Esophagus squamous epithelium (tissue), 4 donors: Measurements from ENCODE around the gene ACER2.

Experiments used
- CTCF ChIP-seq, 6 experiments: fragments of 450-650 bp in 4 of 6; fragments of 200-600 bp in 2 of 6; sonication (generic) in 2 of 6; IDR thresholded peaks; one replicate each; pipeline ENCODE4 v1.5.1; 2016 to 2019; ENCODE audit warnings: antibody characterized with exemption in 6 of 6, mild to moderate bottlenecking in 4 of 6, moderate library complexity in 4 of 6
- POLR2A ChIP-seq, 4 donors: fragments of 450-650 bp; IDR thresholded peaks; one replicate each; pipeline ENCODE4 v1.6.1; 2017; ENCODE audit warnings: antibody characterized with exemption in 4 of 4, mild to moderate bottlenecking in 4 of 4, moderate library complexity in 3 of 4

DNA sequence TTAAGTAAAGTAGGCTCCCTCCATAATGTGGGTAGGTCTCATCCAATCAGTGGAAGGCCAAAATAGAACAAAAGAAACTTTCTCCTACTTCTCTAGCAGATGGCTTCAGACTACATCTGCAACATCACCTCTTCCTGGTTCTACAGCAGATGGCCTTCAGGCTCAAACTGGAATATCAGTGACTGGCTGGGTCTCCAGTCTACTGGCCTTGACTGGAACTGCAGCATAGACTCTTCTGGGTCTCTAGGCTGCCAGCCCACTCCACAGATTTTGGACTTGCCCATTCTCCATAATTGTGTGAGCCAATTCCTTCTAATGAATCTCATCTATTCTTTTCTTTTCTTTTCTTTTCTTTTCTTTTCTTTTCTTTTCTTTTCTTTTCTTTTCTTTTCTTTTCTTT is 64.8 kb downstream of the ACER2 start:
- TF ChIP-seq CTCF (IDR thresholded peaks at IDR 0.05) (no peak), POLR2A (IDR thresholded peaks at IDR 0.05) (no peak)
